ENCODE results near the gene MOB3B. TPM values are rescaled to one million over a fixed set of nuclear protein-coding genes. Genes with fewer than 3 reads are reported as not detected.

MOB3B gene
- total and polyA plus RNA-seq, 2 of the 13 experiments (the other 11 are each of a cell fraction or from before 2014, with no cell fraction given), result 0.03 to 0.09 TPM

- intact Hi-C loops (cut with micrococcal nuclease; ENCODE audit: unreplicated experiment), result no loop called here
- TF ChIP-seq ZNF672 (CRISPR knock-in tag; IDR thresholded peaks at IDR 0.05) (no peak), ZNF460 (CRISPR knock-in tag; IDR thresholded peaks at IDR 0.05; ENCODE audit: borderline replicate concordance) (no peak), ZMYM3 (CRISPR knock-in tag; IDR thresholded peaks at IDR 0.05) (no peak), ZNF597 (CRISPR knock-in tag; IDR thresholded peaks at IDR 0.05) (no peak)
- Histone ChIP-seq H3K4me2 (ENCODE audit: low read depth, low read length) (no peak overlapping the region), H3K4me1 (ENCODE audit: insufficient read depth, low read length) (peaks cover 70% of the 10 kb centered on the region), H3K9me3 (ENCODE audit: low read length) (no peaks in the 10 kb centered on the region), H3K36me3 (replicated peaks in 1 of 2; ENCODE audit: control insufficient read depth in 1 of 2, insufficient read depth in 2 of 2, low read length in 2 of 2) (no peaks in the 10 kb centered on the region; a peak in 1 of 5 replicates), H3K4me3 (replicated peaks in 1 of 3; ENCODE audit: insufficient read depth in 1 of 3, low read depth in 2 of 3, low read length in 3 of 3) (no peak overlapping the region), H3K27me3 (ENCODE audit: control insufficient read depth in 1 of 2, insufficient read depth in 2 of 2, low read length in 2 of 2) (no peaks in the 10 kb centered on the region; a peak in 1 of 5 replicates), H3K9ac (ENCODE audit: insufficient read depth, low read depth, low read length) (no peak overlapping the region), H2AFZ (ENCODE audit: low read length) (no peak overlapping the region), H3K79me2 (ENCODE audit: insufficient read depth, low read length) (no peaks in the 10 kb centered on the region), H4K20me1 (ENCODE audit: insufficient read depth, low read length) (no peaks in the 10 kb centered on the region), H3K27ac (ENCODE audit: extremely low read length, insufficient read depth, low read length) (no peak overlapping the region)
- CTCF ChIA-PET (ENCODE audit: low intra/inter-chr PET ratio, low total read pairs), result no interaction called here
- DNase-seq (ENCODE audit: low spot score) (no peak), FAIRE-seq (no peak), ATAC-seq (no peak)
- WGBS (ENCODE audit: low lambda C conversion rate), result 94% methylated on average over 4 of the region's 4 CpGs
- POLR2A ChIA-PET, result no interaction called here
- no TSS peak for BruUV-seq (replicated peaks)
- in situ Hi-C loops (cut with HindIII; ENCODE audit: extremely low pct_ligation_motif_present, low pct_unique_long_range_greater_than_20kb), result no loop called here
Observed at GRCh38 chr9:27571011-27571410, 41.4 kb upstream of the MOB3B start.

- peak; percentile 86 for DNase-seq (ENCODE audit: low spot score)
- intact Hi-C loops (cut with micrococcal nuclease; ENCODE audit: unreplicated experiment), result loop anchor here (1.0 kb wide), 1 partner anchor 133 kb away; no protein-coding TSS in a partner anchor
- Histone ChIP-seq H3K27ac (ENCODE audit: extremely low read length, insufficient read depth, low read length) (no peak overlapping the region), H2AFZ (ENCODE audit: low read length) (no peak overlapping the region), H3K27me3 (ENCODE audit: control insufficient read depth in 1 of 2, insufficient read depth in 2 of 2, low read length in 2 of 2) (no peaks in the 10 kb centered on the region; a peak in 1 of 5 replicates), H3K79me2 (ENCODE audit: insufficient read depth, low read length) (no peaks in the 10 kb centered on the region), H4K20me1 (ENCODE audit: insufficient read depth, low read length) (no peaks in the 10 kb centered on the region), H3K9me3 (ENCODE audit: low read length) (no peaks in the 10 kb centered on the region), H3K36me3 (replicated peaks in 1 of 2; ENCODE audit: control insufficient read depth in 1 of 2, insufficient read depth in 2 of 2, low read length in 2 of 2) (no peaks in the 10 kb centered on the region), H3K9ac (ENCODE audit: insufficient read depth, low read depth, low read length) (no peak overlapping the region), H3K4me1 (ENCODE audit: insufficient read depth, low read length) (peaks cover 75% of the 10 kb centered on the region), H3K4me2 (ENCODE audit: low read depth, low read length) (no peak overlapping the region), H3K4me3 (replicated peaks in 1 of 3; ENCODE audit: insufficient read depth in 1 of 3, low read depth in 2 of 3, low read length in 3 of 3) (no peak overlapping the region)
- in situ Hi-C loops (cut with HindIII; ENCODE audit: extremely low pct_ligation_motif_present, low pct_unique_long_range_greater_than_20kb), result no loop called here
- ChIA-PET POLR2A (no interaction called here), CTCF (ENCODE audit: low intra/inter-chr PET ratio, low total read pairs) (no interaction called here)
- WGBS (ENCODE audit: low lambda C conversion rate), result 4% methylated on average over 2 of the region's 2 CpGs
- peak; percentile 28 for ATAC-seq
- FAIRE-seq, result no peak
- BruUV-seq (replicated peaks), result no TSS peak
- TF ChIP-seq JUNB (CRISPR knock-in tag; IDR thresholded peaks at IDR 0.05; ENCODE audit: borderline replicate concordance), result peak; percentile 66; the same call in 1 of the 2 replicates
- TF ChIP-seq TIGD3 (CRISPR knock-in tag; IDR thresholded peaks at IDR 0.05; ENCODE audit: borderline replicate concordance), result no peak
- TF ChIP-seq FOXA1 (IDR thresholded peaks at IDR 0.05), result peak; percentile 80
- peak; percentile 80 for TF ChIP-seq FOXA1 (CRISPR knock-in tag; IDR thresholded peaks at IDR 0.05)
- no peak for TF ChIP-seq FOXP1 (IDR thresholded peaks at IDR 0.05)
- peak; percentile 43 for TF ChIP-seq FOXP1 (CRISPR knock-in tag; IDR thresholded peaks at IDR 0.05)
- 0 out of 2 replicates have a peak, but pooled peaks have one; percentile 15 for TF ChIP-seq FOXP4 (CRISPR knock-in tag; IDR thresholded peaks at IDR 0.05)
- 0 out of 2 replicates have a peak, but pooled peaks have one; percentile 17 for TF ChIP-seq KAT8 (CRISPR knock-in tag; IDR thresholded peaks at IDR 0.05)
- 0 out of 2 replicates have a peak, but pooled peaks have one; percentile 27 for TF ChIP-seq CREM (IDR thresholded peaks at IDR 0.05)
- no peak for TF ChIP-seq CREM (CRISPR knock-in tag; IDR thresholded peaks at IDR 0.05)
- no peak for TF ChIP-seq GABPB1 (CRISPR knock-in tag; IDR thresholded peaks at IDR 0.05)
- TF ChIP-seq THYN1 (CRISPR knock-in tag; IDR thresholded peaks at IDR 0.05; ENCODE audit: borderline replicate concordance, low read depth), result no peak
- TF ChIP-seq ZNF782 (CRISPR knock-in tag; IDR thresholded peaks at IDR 0.05; ENCODE audit: borderline replicate concordance), result no peak
Observed at GRCh38 chr9:27569406-27569805, 39.8 kb upstream of the MOB3B start.

Data from HepG2 (cell line).